ENCODE data around the gene ANKRD37. TPM values are rescaled to one million over a fixed set of nuclear protein-coding genes. Genes with fewer than 3 reads are reported as not detected.

The ANKRD37 gene
- total RNA-seq, 4 donors from 2014 or later = 6.7 to 16.5 (median 9.8) TPM

DNA sequence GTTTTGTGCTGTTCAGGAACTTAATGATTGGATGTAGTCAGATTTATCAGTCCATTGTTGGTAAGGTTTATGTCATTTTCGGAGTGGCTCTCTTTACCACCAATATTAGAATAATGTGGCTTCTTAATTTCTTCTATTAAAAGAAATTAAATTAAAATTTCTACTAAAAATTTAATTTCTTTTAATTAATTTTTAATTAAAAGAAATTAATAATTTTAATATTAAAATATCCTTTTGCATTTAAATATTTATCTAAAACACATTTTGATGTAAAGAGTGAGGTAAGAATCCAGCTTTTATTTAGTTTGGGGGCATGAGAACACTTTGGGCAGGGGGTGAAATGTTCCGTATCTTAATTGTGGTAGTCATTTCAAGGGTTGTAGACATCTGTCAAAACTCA is 44.8 kb downstream of the ANKRD37 start:
- no peak for ATAC-seq
- H3K27me3 ChIP-seq = no peaks in the 10 kb centered on the region
- 88 to 97% methylated on average over 2 of the region's 2 CpGs for WGBS, 2 donors (ENCODE audit: low coverage in 1 of 2)
- H3K27ac ChIP-seq = no peak overlapping the region
- no peaks in the 10 kb centered on the region for H3K4me1 ChIP-seq
- no peaks in the 10 kb centered on the region for H3K36me3 ChIP-seq
- H3K4me3 ChIP-seq = no peak overlapping the region
- no peaks in the 10 kb centered on the region for H3K9me3 ChIP-seq
- TF ChIP-seq POLR2AphosphoS5 (IDR thresholded peaks at IDR 0.05) (no peak), EP300 (IDR thresholded peaks at IDR 0.05) (no peak), POLR2A (IDR thresholded peaks at IDR 0.05) (no peak), CTCF (IDR thresholded peaks at IDR 0.05) (no peak)

- no peaks in the 10 kb centered on the region for H3K9me3 ChIP-seq
- no peaks in the 10 kb centered on the region for H3K36me3 ChIP-seq
- no peak overlapping the region for H3K27ac ChIP-seq
- H3K4me3 ChIP-seq = no peak overlapping the region
- H3K27me3 ChIP-seq = no peaks in the 10 kb centered on the region
- 86 to 96% methylated on average over 2 of the region's 2 CpGs for WGBS, 2 donors (ENCODE audit: low coverage in 1 of 2)
- ATAC-seq = no peak
- TF ChIP-seq CTCF (IDR thresholded peaks at IDR 0.05) (no peak), EP300 (IDR thresholded peaks at IDR 0.05) (no peak), POLR2A (IDR thresholded peaks at IDR 0.05) (no peak), POLR2AphosphoS5 (IDR thresholded peaks at IDR 0.05) (no peak)
- no peaks in the 10 kb centered on the region for H3K4me1 ChIP-seq
These were observed 48.6 kb downstream of the ANKRD37 start for GRCh38 chr4:185445209-185445608.

Small RNA genes lying within 50 kb of the gene (small RNA-seq; reads per million reads assigned to genes)
- gene RF00019 = 0 reads per million in 4 donors

Other genes with a start within 250 kb of the ANKRD37 start
- 10 to 100 TPM; 36.5 to 47.9 (median 42.8) TPM for gene CFAP97, start 192.8 kb upstream of the ANKRD37 start, total RNA-seq
- 10 to 100 TPM; 17.9 to 30.5 (median 24.9) TPM for gene SNX25, start 187.2 kb upstream of the ANKRD37 start, total RNA-seq
- 1 to 10 TPM in 3 of 4 donors, under 1 TPM in 1; 0.81 to 4.4 (median 1.5) TPM for gene LRP2BP, start 917 bp upstream of the ANKRD37 start, total RNA-seq
- 10 to 100 TPM; 36.0 to 63.7 (median 51.9) TPM for gene UFSP2, start 29.1 kb downstream of the ANKRD37 start, total RNA-seq
- gene CCDC110, start 74.9 kb downstream of the ANKRD37 start, total RNA-seq = 1 to 10 TPM in 3 of 4 donors, under 1 TPM in 1; 0.67 to 7.5 (median 2.4) TPM
- gene PDLIM3, start 138.7 kb downstream of the ANKRD37 start, total RNA-seq = 1,000 to 10,000 TPM; 1,505 to 2,123 (median 1,752) TPM